ENCODE results near the gene LUC7L.

DNA sequence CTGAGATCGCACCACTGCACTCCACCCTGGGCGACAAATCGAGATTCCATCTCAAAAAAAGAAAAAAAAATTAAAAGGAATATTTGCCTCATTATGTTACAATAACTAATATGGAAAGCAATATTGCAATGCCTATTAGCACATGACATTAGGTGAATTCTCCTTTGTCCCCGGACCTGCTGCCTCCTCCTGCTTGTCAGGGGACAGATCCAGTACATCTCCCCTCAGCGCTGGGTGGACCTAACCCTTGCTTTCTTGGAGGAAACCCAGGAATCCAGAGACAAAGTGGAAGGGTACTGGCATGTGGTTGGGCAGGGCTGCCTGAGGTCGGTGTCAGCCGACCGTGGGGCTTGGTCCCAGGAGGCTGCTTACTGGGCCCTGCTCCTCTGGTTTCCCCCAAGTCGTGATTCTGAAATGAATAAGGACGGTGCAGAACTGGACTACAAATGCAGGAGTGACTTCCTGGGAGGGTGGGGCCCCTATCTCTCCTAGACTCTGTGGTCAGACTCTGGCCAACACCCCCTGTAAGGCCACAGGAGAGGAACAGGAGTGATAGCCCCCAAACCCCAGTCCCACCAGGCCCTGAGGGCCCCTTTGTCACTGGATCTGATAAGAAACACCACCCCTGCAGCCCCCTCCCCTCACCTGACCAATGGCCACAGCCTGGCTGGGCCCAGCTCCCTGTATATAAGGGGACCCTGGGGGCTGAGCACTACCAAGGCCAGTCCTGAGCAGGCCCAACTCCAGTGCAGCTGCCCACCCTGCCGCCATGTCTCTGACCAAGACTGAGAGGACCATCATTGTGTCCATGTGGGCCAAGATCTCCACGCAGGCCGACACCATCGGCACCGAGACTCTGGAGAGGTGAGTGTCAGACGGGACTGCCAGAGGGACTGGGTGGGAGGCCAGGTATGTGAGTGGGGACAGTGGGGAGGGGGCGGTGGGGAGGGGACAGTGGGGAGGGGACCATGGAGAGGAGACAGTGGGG lies 76.8 kb downstream of the LUC7L start, which contains the start of gene HBZ:
- no peak for TF ChIP-seq CTCF (IDR thresholded peaks at IDR 0.05 in 4 of 5, conservative IDR thresholded peaks at IDR 0.05 in 1 of 5)
- TF ChIP-seq POLR2A (IDR thresholded peaks at IDR 0.05): no peak

Data from gastrocnemius medialis (tissue), 4 donors.